Naive thymus-derived CD4-positive, alpha-beta T cell (primary cell): ENCODE results near the gene STIM2. TPM values are rescaled to one million over a fixed set of nuclear protein-coding genes. Genes with fewer than 3 reads are reported as not detected.

Experiments used
- ATAC-seq: fragments of 150-1000 bp; cut with Tn5 transposase; 2 replicates; pipeline ENCODE4 v1.10.0; 2021; ENCODE audit warnings: mild to moderate bottlenecking, moderate library complexity
- CTCF ChIA-PET: fragments of 350-600 bp; sonication (Branson Sonifier 250); formaldehyde crosslinking; loops from one replicate; lab custom pipeline; 2021; ENCODE audit warnings: antibody characterized with exemption; lab: Charles Lee
- POLR2A ChIA-PET: fragments of 350-600 bp; sonication (Branson Sonifier 250); formaldehyde crosslinking; loops from one replicate; lab custom pipeline; 2021; ENCODE audit warnings: antibody characterized with exemption, inconsistent platforms; lab: Charles Lee
- DNase-seq, 9 donors: peaks; one replicate each; pipeline versions ENCODE4 v3.0.0 to v3.0.0-alpha.2; 2020 to 2022; ENCODE audit warnings: mixed read lengths in 1 of 9
- H3K27ac ChIP-seq: one replicate; pipeline ENCODE4 v1.7.0; 2013; ENCODE audit warnings: mild to moderate bottlenecking, low read depth, low read length, moderate library complexity
- H3K27me3 ChIP-seq, 2 donors: one replicate each; pipeline ENCODE4 v1.7.0; 2013; ENCODE audit warnings: low read length in 2 of 2, mild to moderate bottlenecking in 2 of 2, moderate library complexity in 2 of 2; ENCODE audit not compliant: control insufficient read depth in 2 of 2, insufficient read depth in 2 of 2
- H3K36me3 ChIP-seq, 3 experiments: 1 replicate in 2 of 3; 2 replicates in 1 of 3; pipeline ENCODE4 v1.7.0; 2013; ENCODE audit warnings: low read length in 3 of 3, mild to moderate bottlenecking in 3 of 3, moderate library complexity in 1 of 3; ENCODE audit not compliant: insufficient read depth in 3 of 3, control insufficient read depth in 2 of 3
- H3K4me1 ChIP-seq, 2 donors: one replicate each; pipeline ENCODE4 v1.7.0; 2013; ENCODE audit warnings: low read length in 2 of 2, mild to moderate bottlenecking in 2 of 2, moderate library complexity in 1 of 2; ENCODE audit not compliant: control insufficient read depth in 2 of 2, insufficient read depth in 2 of 2
- H3K4me3 ChIP-seq: 2 replicates; pipeline ENCODE4 v1.7.0; 2013; ENCODE audit warnings: mild to moderate bottlenecking, low read length
- H3K9me3 ChIP-seq, 3 experiments: 1 replicate in 2 of 3; 2 replicates in 1 of 3; pipeline ENCODE4 v1.7.0; 2013; ENCODE audit warnings: low read length in 3 of 3; ENCODE audit not compliant: control insufficient read depth in 2 of 3
- H3K27ac Mint-ChIP-seq, 9 donors: one replicate each; pipeline ENCODE4 v1.8.0; 2020 to 2022; ENCODE audit warnings: mixed read lengths in 9 of 9, mild to moderate bottlenecking in 8 of 9, moderate library complexity in 5 of 9, inconsistent platforms in 2 of 9
- H3K27me3 Mint-ChIP-seq, 5 donors: one replicate each; pipeline ENCODE4 v1.8.0; 2021 to 2022; ENCODE audit warnings: mixed read lengths in 5 of 5, mild to moderate bottlenecking in 1 of 5
- H3K36me3 Mint-ChIP-seq, 5 donors: one replicate each; pipeline ENCODE4 v1.8.0; 2020 to 2022; ENCODE audit warnings: mixed read lengths in 5 of 5, mild to moderate bottlenecking in 3 of 5, inconsistent platforms in 1 of 5
- H3K4me1 Mint-ChIP-seq, 7 donors: one replicate each; pipeline ENCODE4 v1.8.0; 2020 to 2022; ENCODE audit warnings: mixed read lengths in 7 of 7, mild to moderate bottlenecking in 3 of 7, inconsistent platforms in 1 of 7
- H3K4me3 Mint-ChIP-seq, 10 donors: one replicate each; pipeline ENCODE4 v1.8.0; 2020 to 2022; ENCODE audit warnings: mild to moderate bottlenecking in 10 of 10, mixed read lengths in 10 of 10, moderate library complexity in 6 of 10, inconsistent platforms in 2 of 10
- H3K9me3 Mint-ChIP-seq, 11 donors: one replicate each; pipeline ENCODE4 v1.8.0; 2020 to 2022; ENCODE audit warnings: mixed read lengths in 11 of 11, mild to moderate bottlenecking in 4 of 11, inconsistent platforms in 1 of 11, moderate library complexity in 1 of 11
- intact Hi-C, 2 donors: fragments of 100-400 bp; cut with micrococcal nuclease; formaldehyde crosslinking; loops; one replicate each; pipeline ENCODE4 v1.15.1; 2023
- polyA plus RNA-seq, 2 donors: library from polyadenylated mRNA; unstranded; fragments of 300-500 nt; fragmentation: Illumina TruSeq; gene quantifications; one replicate each; pipeline ENCODE4 v1.2.3, GENCODE V29; 2021
- total RNA-seq, 6 experiments: library from RNA in 5 of 6; stranded (reverse) in 5 of 6; gene quantifications; 1 replicate in 5 of 6; 2 replicates in 1 of 6; pipeline ENCODE4 v1.2.3 and lab custom pipeline; 2021 to 2026

The STIM2 gene
- total and polyA plus RNA-seq, 7 experiments from 2014 or later = 24.6 to 103 (median 67.0) TPM

GRCh38 chr4:26999689-27000088 is 139.0 kb downstream of the STIM2 start:
- Mint-ChIP-seq H3K36me3 (peaks cover 0 to 17% (median 3%) of the 10 kb centered on the region in 5 donors), H3K9me3 (no peaks in the 10 kb centered on the region), H3K4me1 (peaks cover 23 to 65% (median 53%) of the 10 kb centered on the region in 7 donors), H3K27ac (peak overlapping the region in 5 of 9 donors; percentile 17 to 58 (median 38)), H3K4me3 (no peak overlapping the region), H3K27me3 (no peaks in the 10 kb centered on the region)
- Histone ChIP-seq H3K4me1 (peaks cover 12 to 22% of the 10 kb centered on the region in 2 donors), H3K36me3 (no peaks in the 10 kb centered on the region), H3K9me3 (no peaks in the 10 kb centered on the region), H3K4me3 (no peak overlapping the region), H3K27me3 (no peaks in the 10 kb centered on the region), H3K27ac (no peak overlapping the region)
- ChIA-PET CTCF (interaction anchor here (0.6 to 2.4 kb wide), 7 partner anchors 10 to 1873 kb away, joined by 3 to 5 read pairs (median 3); no protein-coding TSS in a partner anchor), POLR2A (interaction anchor here (1.1 kb wide), 1 partner anchor 116 kb away, joined by 5 read pairs; no protein-coding TSS in a partner anchor)
- intact Hi-C loops = loop anchor here (2.0 to 10.0 kb wide), 4 partner anchors 13 to 1145 kb away; partner anchors contain the start of gene STIM2 (in 1 of the 2)
- ATAC-seq (no peak), DNase-seq (no peak)

- Histone ChIP-seq H3K36me3 (no peaks in the 10 kb centered on the region), H3K9me3 (no peaks in the 10 kb centered on the region), H3K27ac (no peak overlapping the region), H3K27me3 (no peaks in the 10 kb centered on the region), H3K4me3 (no peak overlapping the region), H3K4me1 (peaks cover 12 to 18% of the 10 kb centered on the region in 2 donors)
- Mint-ChIP-seq H3K27me3 (no peaks in the 10 kb centered on the region), H3K9me3 (no peaks in the 10 kb centered on the region), H3K4me1 (peaks cover 23 to 65% (median 53%) of the 10 kb centered on the region in 7 donors), H3K27ac (peak overlapping the region in 4 of 9 donors; percentile 8 to 83 (median 60)), H3K4me3 (no peak overlapping the region), H3K36me3 (peaks cover 0 to 17% (median 3%) of the 10 kb centered on the region in 5 donors)
- ChIA-PET POLR2A (no interaction called here), CTCF (interaction anchor here (0.6 to 2.4 kb wide), 5 partner anchors 10 to 1122 kb away, joined by 3 to 5 read pairs (median 3); no protein-coding TSS in a partner anchor)
- intact Hi-C loops = loop anchor here (2.0 to 10.0 kb wide), 4 partner anchors 13 to 1145 kb away; partner anchors contain the start of gene STIM2 (in 1 of the 2)
- no peak for ATAC-seq
- no peak for DNase-seq
These were observed 139.5 kb downstream of the STIM2 start for GRCh38 chr4:27000122-27000521.

- peaks cover 0 to 15% (median 3%) of the 10 kb centered on the region in 5 donors for H3K36me3 Mint-ChIP-seq
- CTCF ChIA-PET = interaction anchor here (0.6 to 2.4 kb wide), 3 partner anchors 9 to 1122 kb away, joined by 3 to 5 read pairs (median 3); no protein-coding TSS in a partner anchor
- Histone ChIP-seq H3K4me3 (no peak overlapping the region), H3K27me3 (no peaks in the 10 kb centered on the region), H3K36me3 (no peaks in the 10 kb centered on the region), H3K4me1 (peaks cover 12 to 16% of the 10 kb centered on the region in 2 donors), H3K9me3 (no peaks in the 10 kb centered on the region), H3K27ac (no peak overlapping the region)
- no peaks in the 10 kb centered on the region for H3K9me3 Mint-ChIP-seq
- POLR2A ChIA-PET = no interaction called here
- no peak overlapping the region for H3K4me3 Mint-ChIP-seq
- intact Hi-C loops = loop anchor here (1.0 to 10.0 kb wide), 7 partner anchors 9 to 1146 kb away; partner anchors contain the start of gene STIM2 (in 1 of the 2)
- H3K27me3 Mint-ChIP-seq = no peaks in the 10 kb centered on the region
- peak overlapping the region in 8 of 9 donors; percentile 33 to 78 (median 62) for H3K27ac Mint-ChIP-seq
- ATAC-seq = peak; percentile 86
- DNase-seq = peak in 6 of 9 donors; percentile 15 to 44 (median 32)
- peaks cover 19 to 65% (median 53%) of the 10 kb centered on the region in 7 donors for H3K4me1 Mint-ChIP-seq
These were observed 140.2 kb downstream of the STIM2 start for GRCh38 chr4:27000820-27001219.

GRCh38 chr4:27001398-27002164 is 140.9 kb downstream of the STIM2 start:
- intact Hi-C loops = loop anchor here (1.0 to 10.0 kb wide), 8 partner anchors 9 to 1147 kb away; partner anchors contain the start of gene STIM2 (in 1 of the 2)
- Mint-ChIP-seq H3K27ac (peak overlapping the region in 7 of 9 donors; percentile 42 to 78 (median 68)), H3K9me3 (no peaks in the 10 kb centered on the region), H3K4me1 (peaks cover 17 to 63% (median 50%) of the 10 kb centered on the region in 7 donors), H3K4me3 (peak overlapping the region in 1 of 10 donors; percentile 41), H3K27me3 (no peaks in the 10 kb centered on the region), H3K36me3 (peaks cover 0 to 15% (median 0%) of the 10 kb centered on the region in 5 donors)
- Histone ChIP-seq H3K36me3 (no peaks in the 10 kb centered on the region), H3K9me3 (no peaks in the 10 kb centered on the region), H3K4me3 (no peak overlapping the region), H3K27ac (no peak overlapping the region), H3K4me1 (peaks cover 12 to 16% of the 10 kb centered on the region in 2 donors), H3K27me3 (no peaks in the 10 kb centered on the region)
- POLR2A ChIA-PET = interaction anchor here (0.6 to 1.1 kb wide), 2 partner anchors 140 to 141 kb away, joined by 3 read pairs; partner anchors contain the start of gene STIM2
- DNase-seq = no peak
- ATAC-seq = no peak
- CTCF ChIA-PET = interaction anchor here (0.6 to 2.4 kb wide), 5 partner anchors 9 to 211 kb away, joined by 3 to 5 read pairs (median 3); no protein-coding TSS in a partner anchor

- Histone ChIP-seq H3K36me3 (no peaks in the 10 kb centered on the region), H3K4me3 (no peak overlapping the region), H3K27me3 (no peaks in the 10 kb centered on the region), H3K27ac (peak overlapping the region; percentile 39), H3K4me1 (peaks cover 12 to 16% of the 10 kb centered on the region in 2 donors), H3K9me3 (no peaks in the 10 kb centered on the region)
- peak; percentile 38 for ATAC-seq
- Mint-ChIP-seq H3K4me3 (peak overlapping the region in 9 of 10 donors; percentile 4 to 75 (median 58)), H3K4me1 (peaks cover 17 to 53% (median 43%) of the 10 kb centered on the region in 7 donors), H3K27me3 (no peaks in the 10 kb centered on the region), H3K9me3 (no peaks in the 10 kb centered on the region), H3K27ac (peak overlapping the region; percentile 25 to 94 (median 85)), H3K36me3 (peaks cover 0 to 11% (median 0%) of the 10 kb centered on the region in 5 donors)
- POLR2A ChIA-PET = no interaction called here
- peak in 2 of 9 donors; percentile 9 to 28 for DNase-seq
- intact Hi-C loops = loop anchor here (2.0 to 10.0 kb wide), 3 partner anchors 46 to 1149 kb away; no protein-coding TSS in a partner anchor
- CTCF ChIA-PET = no interaction called here
These were observed 143.0 kb downstream of the STIM2 start for GRCh38 chr4:27003642-27004113.

GRCh38 chr4:27005501-27005900 is 144.9 kb downstream of the STIM2 start:
- ATAC-seq = no peak
- Mint-ChIP-seq H3K36me3 (peaks cover 0 to 11% (median 3%) of the 10 kb centered on the region in 5 donors), H3K27me3 (no peaks in the 10 kb centered on the region)

More at GRCh38 chr4:27005501-27005900, 144.9 kb downstream of the STIM2 start:
- CTCF ChIA-PET = interaction anchor here (1.8 kb wide), 1 partner anchor 147 kb away, joined by 4 read pairs; no protein-coding TSS in a partner anchor
- H3K4me1 ChIP-seq = peaks cover 12 to 16% of the 10 kb centered on the region in 2 donors
- no peaks in the 10 kb centered on the region for H3K9me3 Mint-ChIP-seq
- H3K4me3 ChIP-seq = no peak overlapping the region
- intact Hi-C loops = loop anchor here (5.0 to 10.0 kb wide), 2 partner anchors 423 to 1151 kb away; partner anchors contain the start of gene TBC1D19 (in 1 of the 2)
- POLR2A ChIA-PET = interaction anchor here (0.8 to 6.5 kb wide), 2 partner anchors 8 to 144 kb away, joined by 4 to 25 read pairs; partner anchors contain the start of gene STIM2
- H3K36me3 ChIP-seq = peaks cover 0 to 7% (median 5%) of the 10 kb centered on the region in 3 experiments
- peaks cover 19 to 52% (median 44%) of the 10 kb centered on the region in 7 donors for H3K4me1 Mint-ChIP-seq
- no peak overlapping the region for H3K4me3 Mint-ChIP-seq
- peak overlapping the region in 2 of 9 donors; percentile 85 to 88 for H3K27ac Mint-ChIP-seq
- H3K9me3 ChIP-seq = no peaks in the 10 kb centered on the region
- no peak overlapping the region for H3K27ac ChIP-seq
- H3K27me3 ChIP-seq = no peaks in the 10 kb centered on the region
- no peak for DNase-seq
